Colon (tissue), 2 donors: ENCODE results near the gene VEGFA.

Source experiments
- FAIRE-seq: peaks from 2 replicates; lab custom pipeline; 2012; peaks lifted over from hg19 to GRCh38; lab: Jason Lieb, UNC
- donor health status: control.
- donor health status: control.

VEGFA gene

DNA sequence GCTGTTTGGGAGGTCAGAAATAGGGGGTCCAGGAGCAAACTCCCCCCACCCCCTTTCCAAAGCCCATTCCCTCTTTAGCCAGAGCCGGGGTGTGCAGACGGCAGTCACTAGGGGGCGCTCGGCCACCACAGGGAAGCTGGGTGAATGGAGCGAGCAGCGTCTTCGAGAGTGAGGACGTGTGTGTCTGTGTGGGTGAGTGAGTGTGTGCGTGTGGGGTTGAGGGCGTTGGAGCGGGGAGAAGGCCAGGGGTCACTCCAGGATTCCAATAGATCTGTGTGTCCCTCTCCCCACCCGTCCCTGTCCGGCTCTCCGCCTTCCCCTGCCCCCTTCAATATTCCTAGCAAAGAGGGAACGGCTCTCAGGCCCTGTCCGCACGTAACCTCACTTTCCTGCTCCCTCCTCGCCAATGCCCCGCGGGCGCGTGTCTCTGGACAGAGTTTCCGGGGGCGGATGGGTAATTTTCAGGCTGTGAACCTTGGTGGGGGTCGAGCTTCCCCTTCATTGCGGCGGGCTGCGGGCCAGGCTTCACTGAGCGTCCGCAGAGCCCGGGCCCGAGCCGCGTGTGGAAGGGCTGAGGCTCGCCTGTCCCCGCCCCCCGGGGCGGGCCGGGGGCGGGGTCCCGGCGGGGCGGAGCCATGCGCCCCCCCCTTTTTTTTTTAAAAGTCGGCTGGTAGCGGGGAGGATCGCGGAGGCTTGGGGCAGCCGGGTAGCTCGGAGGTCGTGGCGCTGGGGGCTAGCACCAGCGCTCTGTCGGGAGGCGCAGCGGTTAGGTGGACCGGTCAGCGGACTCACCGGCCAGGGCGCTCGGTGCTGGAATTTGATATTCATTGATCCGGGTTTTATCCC is at the start of gene VEGFA:
VEGFA (plus strand) TSS at position 686 of the 846 bp plus-strand sequence.
- no peak for FAIRE-seq

DNA sequence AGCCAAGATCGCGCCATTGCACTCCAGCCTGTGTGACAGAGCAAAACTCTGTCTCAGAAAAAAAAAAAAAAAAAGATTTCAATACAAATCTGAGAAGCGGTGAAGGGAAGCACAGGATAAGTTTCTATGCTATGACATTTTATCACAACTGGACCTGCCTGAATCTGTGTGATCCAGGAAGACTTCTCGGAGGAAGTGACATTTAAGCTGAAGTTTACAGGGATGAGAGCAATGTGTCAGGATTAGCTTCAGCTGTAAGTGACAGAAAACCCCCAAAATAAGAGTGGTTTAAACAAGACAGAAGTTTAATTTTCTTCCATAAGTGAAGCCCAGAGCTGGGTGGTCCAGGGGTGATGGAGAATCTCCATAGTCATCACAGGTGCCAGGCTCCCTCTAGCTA is 49.0 kb upstream of the VEGFA start:
- FAIRE-seq: no peak

DNA sequence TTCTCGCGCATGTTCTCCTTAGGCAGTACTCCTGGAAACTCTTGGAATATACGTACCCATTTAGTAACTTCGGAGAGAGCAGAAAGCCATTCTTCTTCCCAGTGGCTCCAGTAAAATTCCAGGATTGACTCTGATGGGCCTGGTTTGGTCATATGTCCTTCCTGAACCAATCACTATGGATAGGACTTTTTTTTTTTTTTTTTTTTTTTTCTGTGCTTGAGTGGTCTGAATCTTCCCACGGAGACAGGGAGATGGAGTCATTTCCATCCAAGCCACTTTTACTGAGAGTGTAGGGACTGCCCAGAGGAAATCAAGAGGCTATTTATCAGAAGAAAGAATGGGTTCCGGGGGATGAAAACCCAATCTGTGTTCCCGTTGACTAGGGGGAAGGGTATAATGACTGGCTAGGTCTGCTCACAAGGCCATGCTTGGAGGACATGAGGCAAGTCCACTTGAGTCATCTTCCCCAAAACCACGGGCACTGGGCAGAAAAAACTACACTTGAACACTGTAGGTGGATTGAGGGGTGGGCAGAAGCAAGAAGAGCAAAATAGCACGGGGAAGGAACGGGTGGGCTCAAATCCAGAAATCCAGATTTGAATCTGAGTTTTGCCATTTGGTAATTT is 47.0 kb upstream of the VEGFA start:
- FAIRE-seq: no peak

DNA sequence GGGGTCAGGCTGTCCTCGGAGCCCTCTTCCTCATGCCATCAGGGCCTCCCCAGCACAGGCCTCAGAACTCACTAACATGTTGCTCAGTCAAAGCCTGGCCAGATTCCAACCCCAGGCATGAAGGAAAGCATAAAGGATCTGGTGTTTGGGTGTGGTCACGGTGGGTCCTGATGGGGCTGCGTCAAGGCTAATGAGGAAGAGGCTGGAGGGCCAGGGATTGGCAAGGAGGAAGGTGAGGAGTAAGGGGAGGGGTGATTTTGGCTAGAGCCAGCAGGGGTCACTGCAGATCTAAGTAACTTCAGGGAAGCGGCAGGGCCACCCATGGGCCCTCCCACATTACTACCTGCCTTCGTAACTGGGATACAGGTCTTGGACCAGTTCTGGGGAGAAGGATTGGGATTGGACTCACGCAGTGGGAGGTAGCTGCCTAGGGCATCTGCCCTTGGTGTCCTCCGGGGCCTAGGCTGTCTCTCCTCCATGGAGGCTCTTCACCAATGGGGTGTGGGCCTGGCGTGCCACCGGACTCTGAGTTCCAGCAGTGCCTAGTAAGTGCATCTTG is 46.2 kb upstream of the VEGFA start:
- no peak for FAIRE-seq

DNA sequence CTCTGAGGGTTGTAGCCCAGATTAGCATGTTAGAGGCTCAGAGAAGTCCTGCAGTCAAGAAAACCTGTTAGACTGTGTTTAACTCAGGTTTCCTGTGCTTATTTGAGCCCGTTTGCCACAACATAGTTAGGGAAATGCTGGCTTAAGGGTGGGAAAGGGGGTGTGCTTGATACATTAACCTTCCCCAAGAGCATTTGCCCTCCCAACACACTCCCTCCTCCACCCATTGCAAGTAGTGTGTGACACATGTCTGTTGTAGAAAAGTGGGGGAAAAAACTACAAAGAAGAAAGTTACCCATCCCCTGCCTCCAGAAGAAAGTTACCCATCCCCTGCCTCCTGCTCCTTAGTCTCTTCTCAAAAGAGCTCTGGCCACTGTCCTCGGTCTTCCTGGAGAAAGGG is 45.7 kb upstream of the VEGFA start:
- no peak for FAIRE-seq

DNA sequence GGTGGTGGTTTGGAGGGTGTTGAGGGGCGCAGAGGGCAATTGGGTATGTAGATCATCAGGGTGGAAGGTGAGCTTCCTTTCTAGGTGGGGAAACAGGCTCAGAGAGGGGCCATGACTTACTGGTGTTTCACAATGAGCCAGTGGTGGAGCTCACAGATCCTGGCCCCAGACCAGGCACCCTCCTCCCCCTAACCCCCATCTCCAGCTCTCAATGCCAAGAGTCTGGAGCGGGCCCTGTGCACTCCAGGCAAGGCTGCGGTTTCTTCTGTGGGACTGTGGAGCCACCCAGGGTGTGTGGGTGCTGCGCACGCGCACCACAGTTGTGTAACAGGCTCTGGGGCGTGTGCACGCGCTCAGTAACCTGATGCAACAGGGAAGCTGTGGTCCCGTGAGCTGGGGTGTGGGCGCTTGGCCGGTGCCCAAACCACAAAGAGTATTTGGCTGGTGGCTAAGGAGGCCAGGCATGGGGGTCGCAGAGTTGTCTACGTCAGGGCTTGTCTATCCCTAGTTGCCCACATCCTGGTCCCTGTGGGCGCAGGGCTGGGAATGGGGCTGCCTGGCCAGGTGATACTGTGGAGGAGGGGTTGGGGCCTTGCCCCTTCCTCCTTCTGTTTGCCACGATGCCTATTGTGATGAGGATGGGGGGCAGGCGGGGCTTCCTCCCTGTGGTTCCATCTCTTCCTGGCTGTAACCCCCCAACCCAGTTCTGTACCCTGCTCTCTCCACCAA is 44.9 kb upstream of the VEGFA start:
- FAIRE-seq: no peak

DNA sequence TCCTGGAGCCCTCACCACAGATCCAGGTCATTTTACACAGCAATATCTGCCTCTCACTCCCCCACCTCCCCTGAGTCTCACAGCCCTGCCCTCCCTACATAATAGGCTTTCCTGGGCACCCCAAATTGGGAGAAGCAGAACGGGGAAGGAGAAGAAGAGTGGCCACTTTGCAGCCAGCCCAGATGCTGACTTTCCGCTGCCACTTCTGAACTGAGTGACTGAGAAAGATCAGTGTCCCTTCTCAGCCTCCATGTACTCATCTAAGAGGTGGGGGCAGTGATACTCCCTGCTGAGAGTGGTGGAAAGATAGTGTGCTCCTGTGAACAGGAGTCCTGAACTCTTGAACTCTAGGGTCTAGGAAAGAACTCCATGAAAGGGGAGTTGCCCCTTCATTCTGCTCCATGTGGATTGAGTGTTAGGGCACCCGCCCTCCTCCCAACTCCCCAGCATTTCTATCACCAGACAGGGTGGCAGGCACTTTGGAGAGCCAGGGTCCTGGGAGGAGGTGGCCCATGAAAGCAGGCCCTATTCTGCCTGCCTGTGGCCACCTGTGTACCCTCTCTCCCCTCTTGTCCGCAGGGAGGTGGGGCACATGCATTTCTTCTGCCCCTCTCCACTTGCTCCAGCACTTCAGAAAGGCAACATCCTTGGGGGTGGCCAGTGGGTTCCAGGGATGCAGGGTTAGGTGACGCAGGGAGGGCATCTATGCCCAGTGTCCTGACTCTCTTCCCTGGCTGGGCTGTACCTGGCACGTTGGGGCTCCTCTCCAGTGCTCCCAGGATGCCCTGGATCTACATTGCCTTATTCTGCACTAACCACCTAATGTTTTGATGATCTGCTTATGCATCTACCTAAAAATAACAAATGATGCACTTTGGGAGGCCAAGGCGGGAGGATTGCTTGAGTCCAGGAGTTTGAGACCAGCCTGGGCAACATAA is 44.1 kb upstream of the VEGFA start:
- FAIRE-seq: no peak

DNA sequence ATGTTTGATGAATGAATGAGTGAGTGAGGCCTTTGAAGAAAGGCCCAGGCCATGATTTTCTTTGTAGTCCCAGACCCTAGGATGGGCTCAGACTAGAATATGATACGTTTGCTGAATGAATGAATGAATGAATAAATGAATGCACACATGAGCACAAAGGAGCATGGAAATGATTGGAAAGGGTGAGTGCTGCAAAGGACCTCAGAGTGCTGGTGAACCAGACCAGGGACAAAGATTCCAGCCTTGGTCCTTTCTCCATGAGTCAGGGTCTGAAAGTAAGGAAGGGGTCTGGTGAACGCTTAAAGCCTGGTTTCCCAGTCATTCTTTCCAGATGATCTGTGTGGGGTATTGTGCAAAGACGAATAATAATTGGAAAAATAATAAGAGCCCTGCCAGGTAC is 42.4 kb upstream of the VEGFA start:
- FAIRE-seq: no peak

DNA sequence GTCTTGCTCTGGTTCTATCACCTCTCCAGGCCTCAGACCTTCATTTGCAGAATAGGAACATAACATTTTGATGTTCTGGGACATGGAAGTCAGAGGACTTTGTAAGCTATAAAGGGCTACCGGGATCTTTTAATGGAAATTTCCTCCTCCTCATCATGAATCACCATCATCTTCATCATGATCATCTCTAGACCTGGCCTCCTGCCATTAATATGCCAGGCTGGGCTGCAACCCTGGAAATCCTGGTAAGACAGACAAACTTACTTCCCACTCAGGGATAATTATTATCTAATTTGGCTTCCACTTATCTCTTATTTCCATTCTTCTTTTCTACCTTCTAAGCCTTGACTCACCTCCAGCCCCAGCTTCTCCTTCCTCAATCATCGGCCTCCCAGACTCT is 41.4 kb upstream of the VEGFA start:
- FAIRE-seq: no peak

DNA sequence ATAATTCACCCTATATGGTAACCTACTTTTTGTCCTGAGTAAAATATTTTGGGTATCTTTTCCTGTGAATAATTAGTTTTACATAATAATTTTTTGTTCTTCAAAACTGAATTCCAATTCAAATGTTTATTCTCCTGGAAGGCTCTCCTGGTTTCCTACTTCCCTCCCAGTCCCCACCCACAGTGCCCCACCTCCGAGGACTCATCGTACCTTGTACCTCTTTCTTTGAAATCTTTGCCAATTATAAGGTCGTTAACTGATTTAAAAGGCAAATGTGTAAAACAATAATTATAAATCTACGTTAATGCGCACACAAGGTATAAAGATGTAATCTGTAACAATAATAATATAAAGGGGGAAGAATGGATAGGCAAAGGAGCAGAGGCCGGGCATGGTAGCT is 40.5 kb upstream of the VEGFA start:
- FAIRE-seq: no peak

DNA sequence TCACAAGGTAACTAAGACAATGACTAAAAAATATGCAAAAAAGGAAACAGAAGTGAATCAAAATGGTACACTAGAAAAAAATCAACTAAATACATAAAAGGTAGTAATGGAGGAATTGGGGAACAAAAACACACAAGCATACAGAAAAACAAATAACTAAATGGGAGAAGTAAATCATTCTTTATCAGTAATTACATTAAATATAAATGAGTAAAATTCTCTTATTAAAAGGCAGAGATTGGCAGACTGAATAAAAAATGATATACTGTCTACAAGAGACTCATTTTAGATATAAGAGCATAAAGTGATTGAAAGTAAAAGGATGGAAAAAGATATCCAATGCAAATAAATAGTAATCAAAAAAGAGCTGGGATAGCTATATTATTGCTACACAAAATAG is 39.4 kb upstream of the VEGFA start:
- FAIRE-seq: no peak

DNA sequence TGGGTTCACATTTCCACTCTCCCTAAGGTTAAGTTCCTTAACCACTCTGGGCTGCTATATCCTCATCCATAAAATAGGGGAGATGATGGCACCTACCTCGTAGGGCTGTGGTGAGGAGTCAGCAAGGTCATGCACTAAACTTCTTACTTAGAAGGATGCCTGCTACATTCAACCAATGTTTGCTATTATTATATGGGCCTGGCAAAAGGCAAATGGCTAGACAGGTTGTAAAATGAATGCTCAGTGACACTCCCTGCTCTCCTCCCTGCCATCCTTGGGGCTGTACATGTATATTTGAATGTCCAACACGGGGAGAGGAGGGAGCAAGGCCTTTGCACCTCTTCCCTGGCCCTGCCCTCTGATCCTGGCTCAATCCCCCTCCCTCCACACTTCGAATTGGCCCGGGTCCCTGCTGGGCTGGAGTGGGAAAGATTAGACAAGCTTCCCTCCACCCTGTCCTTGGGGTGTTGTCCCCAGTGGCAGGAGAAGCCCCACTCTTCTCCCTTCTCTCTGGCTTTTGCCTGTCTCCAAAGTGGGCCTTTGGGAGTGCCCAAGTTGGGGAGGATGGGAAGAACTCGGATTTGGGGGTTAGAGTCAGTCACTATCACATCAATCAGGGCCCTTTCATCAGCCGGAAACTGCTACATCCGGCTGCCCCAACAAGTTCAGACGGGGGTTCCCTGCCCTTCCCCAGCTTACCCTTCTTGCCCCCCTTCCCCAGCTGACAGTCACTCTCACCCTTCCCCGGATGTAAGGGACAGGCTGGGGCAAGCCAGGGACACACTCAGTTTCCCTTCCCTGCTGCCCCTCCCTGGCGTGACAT is 36.3 kb upstream of the VEGFA start:
- FAIRE-seq: no peak

DNA sequence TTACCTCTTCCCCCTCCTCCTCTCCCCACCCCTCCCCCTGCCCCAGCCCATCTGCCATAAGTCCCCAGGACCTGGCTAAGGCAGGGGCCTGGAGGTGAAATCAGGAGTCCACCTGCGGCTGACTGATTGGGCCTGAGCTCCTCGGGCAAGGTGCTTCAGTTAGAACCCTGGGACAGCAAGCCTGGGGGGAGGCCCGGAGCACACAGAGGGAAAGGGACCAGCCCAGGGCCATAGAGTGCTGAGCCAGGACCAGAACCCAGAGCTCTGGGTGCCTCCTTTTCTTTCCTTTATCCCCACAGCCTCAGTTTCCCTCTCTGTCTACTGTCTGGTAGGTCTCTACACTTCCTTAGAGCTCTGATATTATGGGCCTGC is 35.7 kb upstream of the VEGFA start:
- FAIRE-seq: no peak

DNA sequence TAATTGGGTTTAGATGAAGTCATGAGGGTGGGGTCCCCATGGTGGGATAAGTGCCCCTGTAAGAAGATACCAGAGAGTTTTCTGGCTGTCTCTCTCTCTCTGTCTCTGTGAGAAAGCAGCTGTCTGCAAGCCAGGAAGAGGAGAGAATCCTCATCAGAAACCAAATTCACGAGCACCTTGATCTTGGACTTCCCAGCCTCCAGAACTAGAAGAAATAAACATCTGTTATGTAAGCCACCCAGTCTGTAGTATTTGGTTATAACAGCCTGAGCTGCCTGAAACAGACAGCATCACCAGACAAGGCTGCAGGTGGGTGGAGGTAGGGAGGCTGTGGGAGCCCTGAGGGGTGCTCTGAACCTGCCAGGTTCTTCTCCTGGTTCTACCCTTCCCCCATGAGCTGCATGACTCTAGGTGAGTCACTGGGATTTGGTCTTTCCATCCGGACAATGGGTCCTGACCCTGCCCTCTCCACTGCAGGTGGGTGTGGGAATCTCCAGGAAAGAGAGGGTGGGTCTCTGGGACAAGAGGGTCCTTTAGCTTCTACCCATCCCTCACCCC is 34.3 kb upstream of the VEGFA start:
- no peak for FAIRE-seq

DNA sequence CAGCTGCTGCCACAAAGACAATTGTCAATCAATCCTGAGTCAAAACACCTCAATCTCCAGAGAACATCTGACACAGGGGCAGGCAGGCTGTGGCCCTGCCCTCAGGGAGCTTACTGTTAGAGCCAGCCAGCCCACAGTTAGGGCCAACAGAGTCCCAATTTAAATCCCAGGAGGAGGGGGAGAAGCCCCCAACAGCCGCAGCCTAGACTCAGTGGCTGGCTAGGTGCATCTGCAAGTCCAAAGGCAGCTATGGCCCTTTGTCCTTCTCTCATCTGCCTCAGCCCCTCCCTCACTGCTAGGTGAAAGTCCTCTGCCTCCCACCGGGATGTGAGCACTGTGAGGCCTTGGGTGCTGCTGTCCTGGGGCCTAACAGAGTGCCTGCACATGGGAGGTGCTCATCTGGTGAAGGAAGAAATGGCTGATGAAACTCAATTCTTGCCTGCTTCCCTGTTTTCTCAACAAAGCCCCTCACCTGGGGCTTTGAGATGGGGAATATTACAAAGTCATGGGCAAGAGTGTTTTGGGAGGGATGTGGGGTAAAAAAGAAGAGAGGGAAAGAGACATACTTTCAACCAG is 33.7 kb upstream of the VEGFA start:
- no peak for FAIRE-seq

DNA sequence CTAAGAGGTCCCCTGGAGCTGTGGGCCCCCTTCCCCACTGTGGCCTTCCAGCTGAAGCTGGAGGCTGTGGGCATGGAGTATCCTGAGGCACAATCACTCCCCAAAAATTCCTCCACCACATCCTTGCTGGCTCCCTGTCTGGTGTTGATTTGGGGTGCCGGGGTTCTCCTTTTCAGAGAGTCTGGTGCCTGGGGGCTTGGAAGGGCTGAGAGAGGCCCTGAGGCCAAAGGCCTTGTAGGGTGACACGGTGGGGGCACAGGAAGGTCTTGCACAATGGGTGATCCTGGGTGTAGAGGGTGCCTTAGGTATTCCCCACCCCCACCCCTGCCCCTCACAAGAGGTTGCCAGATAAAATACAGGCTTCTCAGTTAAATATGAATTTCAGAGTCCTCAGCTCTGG is 33.2 kb upstream of the VEGFA start:
- no peak for FAIRE-seq

DNA sequence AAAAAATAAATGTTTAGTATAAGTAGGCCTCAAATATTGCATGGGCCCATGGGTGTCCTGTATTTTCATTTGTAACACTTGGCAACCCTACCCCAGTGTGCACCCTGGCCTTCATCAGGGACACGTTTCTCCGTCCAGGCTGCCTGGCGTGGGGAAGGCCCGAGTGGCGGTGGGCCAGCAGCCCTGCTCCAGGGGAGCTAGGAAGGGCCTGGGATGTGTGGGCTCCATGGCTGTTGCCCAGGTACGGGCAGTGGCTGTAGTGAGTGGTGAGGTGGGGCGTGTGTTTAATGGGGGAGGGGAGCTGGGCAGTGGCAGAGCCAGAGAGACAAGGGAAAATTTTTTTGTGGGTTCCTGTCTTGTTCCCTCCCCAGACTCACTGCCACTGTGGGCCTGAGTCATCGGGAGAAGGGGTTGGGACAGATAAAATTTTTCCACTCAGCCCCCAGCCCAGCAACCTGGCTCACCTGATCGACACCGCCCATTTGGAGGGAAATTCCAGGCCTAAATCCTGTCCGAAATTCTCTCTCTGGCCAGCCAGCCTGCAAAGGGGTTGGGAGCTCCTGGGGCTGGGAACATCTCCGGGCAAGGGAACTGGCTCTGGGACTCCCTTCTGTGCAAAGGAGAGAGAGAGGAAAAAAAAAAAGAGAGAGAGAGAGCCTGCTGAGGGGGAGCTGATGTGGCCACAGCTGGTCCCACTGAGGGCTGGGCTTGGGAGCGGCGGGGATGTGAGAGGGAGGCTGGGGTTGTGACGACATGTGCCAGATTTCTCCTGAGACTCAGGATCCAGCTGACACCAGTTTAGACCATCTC is 32.5 kb upstream of the VEGFA start:
- no peak for FAIRE-seq

DNA sequence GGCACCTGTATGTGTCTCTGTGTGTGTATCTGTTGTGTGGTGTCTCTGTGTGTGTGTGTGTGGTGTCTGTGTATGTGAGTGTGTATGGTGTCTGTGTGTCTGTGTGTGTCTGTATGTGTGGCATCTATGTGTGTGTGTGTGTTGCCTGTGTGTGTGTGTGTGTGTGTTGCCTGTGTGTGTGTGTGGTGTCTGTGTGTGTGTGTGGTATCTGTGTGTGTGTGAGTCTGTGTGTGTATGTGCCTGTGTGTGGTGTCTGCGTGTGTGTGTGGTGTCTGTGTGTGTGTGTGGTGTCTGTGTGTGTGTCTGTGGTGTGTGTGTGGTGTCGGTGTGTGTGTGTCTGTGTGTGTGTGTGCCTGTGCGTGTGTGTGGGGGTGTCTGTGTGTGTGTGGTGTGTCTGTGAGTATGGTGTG is 31.7 kb upstream of the VEGFA start:
- FAIRE-seq: no peak

DNA sequence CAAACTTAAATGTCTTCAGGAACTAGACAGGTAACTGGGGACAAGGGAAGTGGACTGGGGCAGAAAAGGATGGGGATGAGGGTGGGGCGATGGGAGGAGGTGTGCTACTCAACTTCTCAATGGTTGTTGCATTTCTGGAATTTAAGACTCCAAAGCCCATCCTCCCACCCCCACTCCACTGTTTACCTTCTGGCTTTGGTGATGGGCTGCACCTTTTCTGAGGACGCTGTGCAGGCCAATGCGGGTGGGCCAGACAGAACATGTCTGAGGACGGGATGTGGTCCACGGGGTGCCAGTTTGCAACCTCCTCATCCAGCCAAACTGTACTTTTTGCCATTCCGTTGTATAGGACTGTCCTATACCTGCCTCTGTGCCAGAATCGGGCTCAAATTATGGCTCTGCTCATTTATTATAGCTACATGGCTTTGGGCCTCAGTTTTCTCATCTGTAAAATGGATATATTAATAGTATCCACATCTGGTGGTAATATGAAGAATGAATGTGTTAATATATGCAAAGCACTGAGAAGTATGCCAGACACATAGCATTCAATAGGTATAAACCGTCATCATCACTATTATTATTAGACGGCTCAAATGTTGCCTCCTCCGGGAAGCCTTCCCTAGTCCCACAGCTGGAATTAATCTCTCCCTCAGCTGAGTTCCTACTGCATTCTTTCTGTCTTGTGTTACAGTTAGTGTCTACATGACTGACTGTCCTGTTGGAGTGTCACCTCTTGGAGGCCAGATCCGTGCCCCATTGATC is 31.0 kb upstream of the VEGFA start:
- FAIRE-seq: no peak
